ENCODE data around the gene KRTAP21-2. TPM values are rescaled to one million over a fixed set of nuclear protein-coding genes. Genes with fewer than 3 reads are reported as not detected.

KRTAP21-2 gene
- total RNA-seq, 2 experiments from 2014 or later = not detected

DNA sequence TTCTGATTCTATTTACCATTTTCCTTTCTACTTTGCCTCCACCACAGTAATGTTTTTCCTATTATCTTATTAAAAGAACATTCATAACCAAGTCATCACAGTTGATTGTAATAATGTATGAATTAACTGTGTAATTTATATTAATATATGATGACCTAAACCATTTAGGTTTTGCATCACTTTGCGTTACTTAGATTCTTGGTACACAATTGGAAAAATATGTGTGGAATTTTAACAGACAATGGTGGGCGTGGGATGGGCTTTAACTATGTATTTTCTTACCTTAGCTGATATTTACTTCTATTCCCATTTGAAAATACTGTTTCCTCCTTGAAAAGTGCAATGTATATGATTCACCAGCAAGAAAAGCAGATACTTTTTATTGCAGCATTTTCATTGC, 32.1 kb downstream of the KRTAP21-2 start:
- H3K4me3 Mint-ChIP-seq = no peak overlapping the region
- peaks cover 4% of the 10 kb centered on the region for H3K9me3 Mint-ChIP-seq
- H3K27me3 Mint-ChIP-seq = no peaks in the 10 kb centered on the region
- ChIA-PET CTCF (no interaction called here), POLR2A (no interaction called here)
- no peak for DNase-seq
- H3K36me3 Mint-ChIP-seq (ENCODE audit: low read depth) = no peaks in the 10 kb centered on the region
- no peak overlapping the region for H3K27ac Mint-ChIP-seq
- peaks cover 24% of the 10 kb centered on the region for H3K4me1 Mint-ChIP-seq

DNA sequence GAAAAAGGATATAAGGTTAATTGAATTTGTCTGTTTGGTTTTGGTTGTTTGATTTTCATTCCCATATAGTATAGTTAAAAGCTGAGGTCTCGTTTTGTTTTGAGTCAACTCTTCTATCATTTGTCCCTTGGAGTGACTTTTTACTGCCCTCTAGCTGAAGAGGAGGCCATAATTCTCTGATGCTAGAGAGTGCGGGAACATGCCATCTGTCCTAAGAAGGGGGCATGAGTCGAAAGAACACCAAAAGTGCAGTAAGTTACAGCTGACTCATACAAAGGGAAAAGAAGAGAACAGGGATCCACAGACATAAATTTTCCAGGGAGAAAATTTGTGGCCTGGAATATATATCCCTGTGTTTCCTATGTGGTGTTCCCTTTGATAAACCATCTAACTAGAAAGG, 32.6 kb downstream of the KRTAP21-2 start:
- H3K4me1 Mint-ChIP-seq = peaks cover 20% of the 10 kb centered on the region
- H3K27ac Mint-ChIP-seq = no peak overlapping the region
- ChIA-PET POLR2A (no interaction called here), CTCF (no interaction called here)
- H3K27me3 Mint-ChIP-seq = no peaks in the 10 kb centered on the region
- H3K36me3 Mint-ChIP-seq (ENCODE audit: low read depth) = no peaks in the 10 kb centered on the region
- no peak for DNase-seq
- H3K4me3 Mint-ChIP-seq = no peak overlapping the region
- peaks cover 4% of the 10 kb centered on the region for H3K9me3 Mint-ChIP-seq

DNA sequence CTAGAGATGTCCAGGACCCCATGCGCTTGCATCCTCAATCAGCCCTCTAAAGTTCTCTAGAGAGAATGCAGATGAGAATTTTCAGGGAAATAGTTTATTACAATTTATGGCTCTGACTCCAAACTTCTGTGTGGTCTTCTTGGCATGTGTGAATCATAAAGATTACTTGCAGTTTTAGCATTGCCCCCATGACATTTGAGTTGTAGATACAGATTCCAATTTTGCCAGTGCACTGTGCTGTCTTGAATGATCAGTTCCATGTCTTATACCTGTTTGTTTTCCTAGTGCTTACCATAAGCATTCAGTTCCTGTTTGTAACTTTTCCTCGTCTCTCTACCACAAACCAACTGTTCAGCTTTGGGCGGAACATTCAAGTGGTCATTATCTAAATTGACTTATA, 33.3 kb downstream of the KRTAP21-2 start:
- no peak overlapping the region for H3K27ac Mint-ChIP-seq
- H3K4me1 Mint-ChIP-seq = peaks cover 14% of the 10 kb centered on the region
- no peak for DNase-seq
- no peak overlapping the region for H3K4me3 Mint-ChIP-seq
- ChIA-PET CTCF (no interaction called here), POLR2A (no interaction called here)
- no peaks in the 10 kb centered on the region for H3K27me3 Mint-ChIP-seq
- peaks cover 4% of the 10 kb centered on the region for H3K9me3 Mint-ChIP-seq
- no peaks in the 10 kb centered on the region for H3K36me3 Mint-ChIP-seq (ENCODE audit: low read depth)

DNA sequence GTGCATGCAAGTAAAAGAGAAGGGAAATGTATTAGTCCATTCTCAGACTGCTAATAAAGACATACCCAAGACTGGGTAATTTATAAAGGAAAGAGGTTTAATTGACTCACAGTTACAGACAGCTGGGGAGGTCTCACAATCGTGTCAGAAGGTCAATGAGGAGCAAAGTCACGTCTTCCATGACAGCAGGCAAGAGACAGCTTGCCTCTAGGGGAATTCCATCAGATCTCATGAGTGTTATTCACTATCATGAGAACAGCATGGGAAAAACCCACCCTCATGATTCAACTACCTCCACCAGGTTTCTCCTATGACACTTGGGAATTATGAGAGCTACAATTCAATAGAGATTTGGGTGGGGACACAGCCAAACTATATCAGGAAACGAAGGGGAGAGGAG, 36.6 kb downstream of the KRTAP21-2 start:
- H3K9me3 Mint-ChIP-seq = peaks cover 4% of the 10 kb centered on the region
- H3K36me3 Mint-ChIP-seq (ENCODE audit: low read depth) = no peaks in the 10 kb centered on the region
- POLR2A ChIA-PET = no interaction called here
- H3K27ac Mint-ChIP-seq = no peak overlapping the region
- DNase-seq = no peak
- H3K27me3 Mint-ChIP-seq = no peaks in the 10 kb centered on the region
- CTCF ChIA-PET = no interaction called here
- H3K4me3 Mint-ChIP-seq = no peak overlapping the region
- no peaks in the 10 kb centered on the region for H3K4me1 Mint-ChIP-seq

DNA sequence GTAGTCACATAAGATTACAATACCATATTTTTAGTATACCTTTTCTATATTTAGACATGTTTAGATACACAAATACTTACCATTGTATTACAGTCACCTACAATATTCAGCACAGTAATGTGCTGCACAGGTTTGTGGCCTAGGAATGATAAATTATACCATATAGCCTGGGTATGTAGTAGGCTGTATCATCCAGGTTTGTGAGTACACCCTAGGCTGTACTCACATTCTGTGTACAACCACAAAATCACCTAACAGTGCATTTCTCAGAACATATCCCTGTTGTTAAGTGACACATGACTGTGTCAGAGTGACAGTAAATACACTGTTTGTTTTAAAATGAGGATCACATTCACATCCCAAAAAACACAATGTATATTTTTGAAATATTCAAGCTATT, 39.6 kb downstream of the KRTAP21-2 start:
- DNase-seq = no peak
- CTCF ChIA-PET = no interaction called here
- H3K27me3 Mint-ChIP-seq = no peaks in the 10 kb centered on the region
- H3K27ac Mint-ChIP-seq = no peak overlapping the region
- H3K4me1 Mint-ChIP-seq = no peaks in the 10 kb centered on the region
- POLR2A ChIA-PET = no interaction called here
- H3K9me3 Mint-ChIP-seq = no peaks in the 10 kb centered on the region
- no peaks in the 10 kb centered on the region for H3K36me3 Mint-ChIP-seq (ENCODE audit: low read depth)
- no peak overlapping the region for H3K4me3 Mint-ChIP-seq

Other genes with a start within 250 kb of the KRTAP21-2 start
- gene KRTAP19-5, start 245.1 kb downstream of the KRTAP21-2 start, total RNA-seq = not detected
- gene KRTAP19-6, start 205.4 kb downstream of the KRTAP21-2 start, total RNA-seq = not detected
- not detected for gene KRTAP19-7, start 185.9 kb downstream of the KRTAP21-2 start, total RNA-seq
- not detected for gene KRTAP22-2, start 156.9 kb downstream of the KRTAP21-2 start, total RNA-seq
- not detected for gene KRTAP6-3, start 154.8 kb downstream of the KRTAP21-2 start, total RNA-seq
- gene KRTAP6-2, start 148.4 kb downstream of the KRTAP21-2 start, total RNA-seq = not detected
- not detected for gene KRTAP22-1, start 146.2 kb downstream of the KRTAP21-2 start, total RNA-seq
- gene KRTAP6-1, start 133.3 kb downstream of the KRTAP21-2 start, total RNA-seq = not detected
- gene KRTAP20-1, start 130.8 kb downstream of the KRTAP21-2 start, total RNA-seq = not detected
- not detected for gene KRTAP20-4, start 126.6 kb downstream of the KRTAP21-2 start, total RNA-seq
- not detected for gene KRTAP20-2, start 112.1 kb downstream of the KRTAP21-2 start, total RNA-seq
- not detected for gene KRTAP20-3, start 104.4 kb downstream of the KRTAP21-2 start, total RNA-seq
- gene KRTAP21-3, start 28.5 kb downstream of the KRTAP21-2 start, total RNA-seq = not detected
- gene KRTAP21-1, start 8.2 kb upstream of the KRTAP21-2 start, total RNA-seq = not detected
- not detected for gene KRTAP8-1, start 66.0 kb upstream of the KRTAP21-2 start, total RNA-seq
- not detected for gene KRTAP7-1, start 82.5 kb upstream of the KRTAP21-2 start, total RNA-seq
- gene KRTAP11-1, start 134.3 kb upstream of the KRTAP21-2 start, total RNA-seq = not detected

Measured in activated CD4-positive, alpha-beta memory T cell treated with anti-CD3 and anti-CD28 coated beads, Interleukin-2, amount 10 ng/mL, durations not matched to agents 7 days and 5 days (primary cell).